ENCODE data around the gene IL27RA. TPM values are rescaled to one million over a fixed set of nuclear protein-coding genes. Genes with fewer than 3 reads are reported as not detected.
"Not testable (repeated sequence)": the region's sequence is repeated elsewhere in the genome, so short reads cannot be mapped to it uniquely, and the experiment has no call there.

The IL27RA gene
- total RNA-seq, 1 experiment from 2014 or later: 2.6 TPM

DNA sequence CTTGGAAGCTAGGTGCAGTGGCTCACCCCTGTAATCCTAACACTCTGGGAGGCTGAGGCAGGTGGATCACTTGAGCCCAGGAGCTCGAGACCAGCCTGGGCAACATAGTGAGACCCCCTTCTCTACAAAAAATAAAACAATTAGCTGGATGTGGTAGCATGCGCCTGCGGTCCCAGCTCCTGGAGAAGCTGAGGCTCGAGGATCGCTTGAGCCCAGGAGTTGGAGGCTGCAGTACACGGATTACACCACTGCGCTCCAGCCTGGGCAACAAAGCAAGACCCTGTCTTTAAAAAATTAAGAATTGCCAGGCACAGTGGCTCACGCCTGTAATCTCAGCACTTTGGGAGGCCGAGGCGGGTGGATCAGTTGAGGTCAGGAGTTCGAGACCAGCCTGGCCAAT lies 19.4 kb downstream of the IL27RA start:
- DNase-seq (ENCODE audit: low read depth, low spot score); in situ Hi-C loops (cut with HindIII; ENCODE audit: low pct_unique_long_range_greater_than_20kb, low sequenced_read_pairs): not testable (repeated sequence)

DNA sequence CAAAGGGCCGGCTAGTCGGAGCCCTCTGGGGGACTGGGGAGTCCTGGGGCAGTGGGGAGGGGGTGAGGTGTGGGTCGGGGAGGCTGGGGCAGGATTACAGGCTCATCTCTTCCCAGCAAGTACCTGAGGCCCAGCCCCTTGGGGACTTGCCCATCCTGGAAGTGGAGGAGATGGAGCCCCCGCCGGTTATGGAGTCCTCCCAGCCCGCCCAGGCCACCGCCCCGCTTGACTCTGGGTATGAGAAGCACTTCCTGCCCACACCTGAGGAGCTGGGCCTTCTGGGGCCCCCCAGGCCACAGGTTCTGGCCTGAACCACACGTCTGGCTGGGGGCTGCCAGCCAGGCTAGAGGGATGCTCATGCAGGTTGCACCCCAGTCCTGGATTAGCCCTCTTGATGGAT lies 20.4 kb downstream of the IL27RA start:
- in situ Hi-C loops (cut with HindIII; ENCODE audit: low pct_unique_long_range_greater_than_20kb, low sequenced_read_pairs): no loop called here
- no peak for DNase-seq (ENCODE audit: low read depth, low spot score)

DNA sequence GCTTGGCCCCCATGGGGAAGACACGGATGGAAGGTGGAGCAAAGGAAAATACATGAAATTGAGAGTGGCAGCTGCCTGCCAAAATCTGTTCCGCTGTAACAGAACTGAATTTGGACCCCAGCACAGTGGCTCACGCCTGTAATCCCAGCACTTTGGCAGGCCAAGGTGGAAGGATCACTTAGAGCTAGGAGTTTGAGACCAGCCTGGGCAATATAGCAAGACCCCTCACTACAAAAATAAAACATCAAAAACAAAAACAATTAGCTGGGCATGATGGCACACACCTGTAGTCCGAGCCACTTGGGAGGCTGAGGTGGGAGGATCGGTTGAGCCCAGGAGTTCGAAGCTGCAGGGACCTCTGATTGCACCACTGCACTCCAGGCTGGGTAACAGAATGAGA lies 20.9 kb downstream of the IL27RA start:
- no peak for DNase-seq (ENCODE audit: low read depth, low spot score)
- in situ Hi-C loops (cut with HindIII; ENCODE audit: low pct_unique_long_range_greater_than_20kb, low sequenced_read_pairs): no loop called here

DNA sequence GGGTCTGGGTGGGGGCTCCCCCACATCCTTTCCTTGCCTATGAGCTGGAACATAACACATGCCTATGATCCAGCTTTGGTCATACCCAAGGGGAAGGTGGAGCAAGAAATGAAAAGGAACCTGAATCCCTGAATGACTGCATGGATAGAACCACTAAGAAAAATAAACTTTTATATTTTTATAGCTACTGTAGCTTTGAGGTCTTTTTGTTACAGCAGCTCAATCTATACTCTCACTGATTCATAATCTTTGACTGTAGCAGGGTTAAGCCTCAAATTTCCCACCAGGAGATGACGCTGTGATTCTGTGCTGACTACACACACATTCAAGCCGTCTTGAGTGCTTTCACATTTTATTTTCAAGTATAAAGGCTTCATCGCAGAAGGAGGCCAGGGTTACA lies 21.5 kb downstream of the IL27RA start:
- DNase-seq (ENCODE audit: low read depth, low spot score): no peak
- in situ Hi-C loops (cut with HindIII; ENCODE audit: low pct_unique_long_range_greater_than_20kb, low sequenced_read_pairs): no loop called here

DNA sequence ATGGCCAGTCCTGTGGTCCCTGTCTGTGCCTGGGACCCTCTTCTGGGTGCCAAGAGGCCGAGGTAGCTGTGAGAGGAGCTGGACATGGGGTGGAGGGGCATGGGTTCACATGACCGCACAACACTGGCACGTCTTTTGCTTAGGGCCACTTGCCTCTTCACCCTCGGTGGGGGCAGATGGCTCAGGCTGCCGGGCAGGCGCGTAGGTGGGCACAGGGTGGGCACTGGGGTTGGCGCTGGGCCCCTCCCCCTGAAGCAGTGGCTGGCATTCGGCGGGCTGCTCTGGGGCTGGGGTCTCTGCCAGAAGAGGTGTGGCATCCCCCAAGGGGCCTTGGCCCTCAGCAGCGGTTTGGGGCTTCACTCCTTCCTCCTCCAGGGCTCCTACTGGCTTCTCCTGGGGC lies 21.9 kb downstream of the IL27RA start:
- in situ Hi-C loops (cut with HindIII; ENCODE audit: low pct_unique_long_range_greater_than_20kb, low sequenced_read_pairs): no loop called here

DNA sequence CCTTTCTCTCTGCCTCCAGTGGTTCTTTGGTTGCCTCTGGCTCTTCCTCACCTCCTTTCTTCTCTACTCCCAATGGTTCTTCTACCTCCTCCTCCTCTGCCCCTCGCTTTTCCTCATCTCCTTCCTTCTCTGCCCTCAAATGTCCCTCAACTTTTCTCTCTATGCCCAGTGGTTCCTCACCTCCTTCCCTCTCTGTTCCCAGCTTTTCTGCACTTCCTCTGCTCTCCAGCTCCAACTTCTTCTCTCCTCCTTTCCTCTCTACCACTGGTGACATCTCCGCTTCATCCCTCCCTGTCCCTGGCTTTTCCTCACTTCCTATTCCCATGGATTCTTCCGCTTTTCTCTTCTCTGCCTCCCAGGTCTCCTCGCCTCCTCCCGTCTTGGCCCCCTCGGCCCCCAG lies 22.5 kb downstream of the IL27RA start:
- in situ Hi-C loops (cut with HindIII; ENCODE audit: low pct_unique_long_range_greater_than_20kb, low sequenced_read_pairs): no loop called here
- DNase-seq (ENCODE audit: low read depth, low spot score): no peak

More for the DNA sequence above, 21.9 kb downstream of the IL27RA start:
- no peak for DNase-seq (ENCODE audit: low read depth, low spot score)

DNA sequence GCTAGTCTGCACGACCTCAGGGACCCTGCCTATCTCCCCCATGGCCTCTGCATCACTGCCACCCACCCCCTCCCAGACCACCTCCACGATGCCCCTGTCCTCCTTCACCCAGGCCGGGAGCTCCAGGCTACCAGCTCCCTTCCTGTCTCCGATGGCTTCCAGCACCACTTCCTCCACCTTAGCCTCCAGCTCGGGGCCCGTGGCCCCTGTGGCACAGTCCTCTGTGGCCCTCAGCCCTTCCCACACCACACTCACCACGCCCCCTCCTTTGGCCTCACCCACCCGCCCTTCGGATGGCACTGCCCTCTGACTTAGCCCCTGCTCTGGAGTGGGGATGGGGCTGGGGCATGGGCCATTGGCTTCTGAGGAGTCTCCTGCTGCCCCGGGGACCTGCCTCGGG lies 23.2 kb downstream of the IL27RA start:
- in situ Hi-C loops (cut with HindIII; ENCODE audit: low pct_unique_long_range_greater_than_20kb, low sequenced_read_pairs): no loop called here

DNA sequence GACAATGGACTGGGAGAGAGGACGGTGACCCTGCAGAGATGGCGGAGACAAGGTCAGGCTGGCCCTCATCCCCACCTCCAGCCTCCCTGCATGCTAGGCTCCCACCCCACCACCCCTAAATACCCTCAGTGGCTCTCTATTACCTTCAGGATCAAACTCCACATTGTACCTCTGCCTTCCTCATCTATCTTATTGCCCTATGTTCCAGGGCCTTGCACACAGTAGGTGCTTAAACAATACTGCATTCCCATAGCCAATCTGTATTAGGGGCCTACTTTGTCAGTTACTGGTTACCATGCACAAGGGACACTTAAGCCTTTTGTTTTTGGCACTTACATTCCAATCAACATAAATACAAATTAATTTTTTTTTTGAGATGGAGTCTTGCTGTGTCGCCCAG lies 23.8 kb downstream of the IL27RA start:
- DNase-seq (ENCODE audit: low read depth, low spot score): no peak
- in situ Hi-C loops (cut with HindIII; ENCODE audit: low pct_unique_long_range_greater_than_20kb, low sequenced_read_pairs): no loop called here

More for the DNA sequence above, 23.2 kb downstream of the IL27RA start:
- DNase-seq (ENCODE audit: low read depth, low spot score): no peak

DNA sequence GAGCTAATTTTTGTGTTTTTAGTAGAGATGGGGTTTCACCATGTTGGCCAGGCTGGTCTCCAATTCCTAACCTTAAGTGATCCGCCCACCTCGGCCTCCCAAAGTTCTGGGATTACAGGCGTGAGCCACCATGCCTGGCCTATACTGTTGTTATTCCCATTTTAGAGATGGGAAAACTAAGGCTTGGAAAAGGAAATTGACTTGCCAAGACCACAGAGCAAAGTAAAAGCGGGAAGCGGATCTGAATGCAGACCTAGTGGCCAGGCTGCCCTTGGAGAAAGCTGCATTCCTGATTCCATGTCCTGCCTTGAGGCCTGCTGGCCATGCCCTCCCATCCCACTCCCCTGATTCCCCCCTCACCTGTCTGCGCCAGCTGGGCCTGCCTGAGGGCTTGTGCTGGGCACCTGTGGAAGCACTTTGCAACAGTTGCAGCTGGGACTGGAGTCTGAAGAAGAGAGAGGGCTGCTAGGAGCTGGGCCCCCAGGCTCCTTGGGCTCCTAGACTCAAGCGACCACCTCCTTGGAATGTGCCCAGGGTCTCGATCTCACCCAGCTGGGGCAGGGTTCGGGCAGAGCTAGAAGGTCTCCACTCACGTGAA lies 24.6 kb downstream of the IL27RA start:
- in situ Hi-C loops (cut with HindIII; ENCODE audit: low pct_unique_long_range_greater_than_20kb, low sequenced_read_pairs): no loop called here
- no peak for DNase-seq (ENCODE audit: low read depth, low spot score)

DNA sequence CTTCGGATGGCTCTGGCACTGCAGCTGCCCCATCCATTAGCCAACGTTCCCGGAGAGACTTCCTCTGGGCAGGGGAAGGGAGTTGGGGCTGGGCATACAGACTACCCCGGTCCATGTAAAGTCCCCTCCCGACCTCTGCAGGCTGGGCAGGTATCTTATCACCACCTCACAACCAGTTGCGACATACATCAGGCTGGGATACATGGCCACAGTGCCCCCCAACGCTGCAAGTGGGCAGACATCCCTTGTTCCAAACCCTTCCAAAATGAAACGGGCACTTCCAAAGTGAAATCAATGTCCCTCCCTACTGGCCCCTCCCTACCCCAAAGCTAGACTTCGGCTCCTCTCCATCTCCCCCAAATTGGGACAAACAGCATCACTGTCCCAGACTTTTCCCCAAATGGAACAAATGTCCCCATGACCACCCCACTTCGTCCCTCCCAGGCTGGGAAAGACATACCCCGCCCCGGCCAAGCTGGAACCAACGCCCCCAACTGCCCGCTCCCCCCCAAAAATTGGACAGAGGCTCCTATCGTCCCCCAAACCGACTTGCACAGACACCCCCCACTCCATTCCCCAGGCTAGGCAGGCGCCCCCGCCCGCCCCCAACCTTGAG lies 25.3 kb downstream of the IL27RA start:
- DNase-seq (ENCODE audit: low read depth, low spot score): no peak
- in situ Hi-C loops (cut with HindIII; ENCODE audit: low pct_unique_long_range_greater_than_20kb, low sequenced_read_pairs): no loop called here

DNA sequence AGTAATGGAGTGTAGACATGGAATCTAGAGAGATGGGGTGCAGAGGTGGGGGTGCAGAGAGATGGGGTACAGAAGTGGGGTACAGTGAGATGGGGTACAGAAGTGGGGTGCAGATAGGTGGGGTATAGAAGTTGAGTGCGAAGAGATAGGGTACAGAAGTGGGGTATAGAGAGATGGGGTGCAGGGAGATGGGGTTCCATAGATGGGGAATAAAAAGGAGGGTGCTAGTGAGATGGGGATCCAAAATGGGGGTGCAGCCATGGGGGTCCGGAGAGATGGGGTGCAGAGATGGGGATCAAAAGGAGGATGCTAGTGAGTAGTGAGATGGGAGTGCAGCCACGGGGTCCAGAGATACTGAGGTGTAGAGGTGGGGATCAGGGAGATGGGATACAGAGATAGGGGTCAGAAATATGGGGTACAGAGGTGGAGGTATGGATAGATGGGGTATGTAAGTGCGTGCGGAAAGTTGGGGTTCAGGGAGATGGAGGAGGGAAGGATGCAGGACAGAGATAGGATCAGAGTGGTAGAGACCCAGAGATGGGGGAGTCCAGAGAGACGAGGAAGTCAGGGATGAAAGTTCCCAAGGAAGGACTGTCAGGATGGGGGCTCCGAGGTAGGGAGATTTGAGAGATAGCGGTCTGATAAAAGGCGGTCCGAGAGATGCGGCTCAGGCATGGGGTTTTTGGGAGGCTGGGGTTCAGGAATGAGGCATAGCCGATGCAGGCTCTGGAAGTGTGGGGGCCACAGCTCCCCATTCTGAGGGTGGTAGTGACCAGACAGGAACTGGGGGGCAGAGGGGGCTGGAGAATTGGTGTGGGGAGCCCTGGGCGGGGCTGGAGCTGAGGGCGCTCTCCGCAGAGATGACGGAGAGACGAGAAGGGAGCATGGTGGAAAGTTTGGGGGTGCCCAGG lies 26.9 kb downstream of the IL27RA start:
- in situ Hi-C loops (cut with HindIII; ENCODE audit: low pct_unique_long_range_greater_than_20kb, low sequenced_read_pairs): no loop called here
- no peak for DNase-seq (ENCODE audit: low read depth, low spot score)

DNA sequence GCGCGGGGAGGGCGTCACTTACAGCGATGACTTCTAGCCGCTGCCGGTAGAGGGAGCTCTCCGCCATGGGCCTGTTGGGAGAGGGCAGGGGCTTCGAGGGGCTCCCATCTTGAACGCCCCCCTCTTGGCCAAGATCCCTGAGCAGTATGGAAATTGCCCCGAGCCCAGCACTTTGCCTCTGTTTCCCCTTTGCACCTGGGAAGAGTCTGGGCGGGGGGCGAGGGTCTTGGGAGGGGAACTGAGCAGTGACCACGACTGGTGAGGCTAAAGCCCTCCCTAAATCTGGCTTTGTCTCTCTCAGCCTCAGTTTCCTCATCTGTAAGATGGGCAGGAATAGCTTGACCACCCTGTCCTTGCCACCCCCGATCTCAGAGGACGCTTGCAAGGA lies 27.5 kb downstream of the IL27RA start:
- in situ Hi-C loops (cut with HindIII; ENCODE audit: low pct_unique_long_range_greater_than_20kb, low sequenced_read_pairs): no loop called here
- DNase-seq (ENCODE audit: low read depth, low spot score): no peak

DNA sequence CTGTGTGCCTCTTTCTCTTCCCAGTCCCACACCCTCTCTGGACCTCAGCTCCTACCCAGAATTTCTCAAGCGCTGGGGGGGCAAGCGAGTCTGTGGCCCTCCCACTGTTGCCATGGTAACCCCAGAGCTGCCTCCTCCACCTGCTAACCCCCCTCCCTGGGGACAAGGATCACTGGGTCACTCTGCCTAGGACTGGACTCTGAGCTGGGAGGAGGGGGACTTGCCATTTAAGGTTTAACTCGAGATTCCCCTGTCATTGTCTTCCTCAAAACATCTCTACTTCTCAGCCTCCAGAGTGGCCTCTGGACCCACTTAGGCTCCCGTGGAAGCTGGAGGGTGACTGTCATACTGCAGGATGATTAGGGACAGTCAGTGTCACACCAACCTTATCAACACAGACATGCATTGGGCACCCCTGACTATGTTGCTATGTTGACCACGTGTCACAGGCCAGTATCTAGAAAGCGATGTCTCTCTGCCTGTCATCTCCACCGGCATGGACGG lies 28.1 kb downstream of the IL27RA start:
- no peak for DNase-seq (ENCODE audit: low read depth, low spot score)
- in situ Hi-C loops (cut with HindIII; ENCODE audit: low pct_unique_long_range_greater_than_20kb, low sequenced_read_pairs): no loop called here

DNA sequence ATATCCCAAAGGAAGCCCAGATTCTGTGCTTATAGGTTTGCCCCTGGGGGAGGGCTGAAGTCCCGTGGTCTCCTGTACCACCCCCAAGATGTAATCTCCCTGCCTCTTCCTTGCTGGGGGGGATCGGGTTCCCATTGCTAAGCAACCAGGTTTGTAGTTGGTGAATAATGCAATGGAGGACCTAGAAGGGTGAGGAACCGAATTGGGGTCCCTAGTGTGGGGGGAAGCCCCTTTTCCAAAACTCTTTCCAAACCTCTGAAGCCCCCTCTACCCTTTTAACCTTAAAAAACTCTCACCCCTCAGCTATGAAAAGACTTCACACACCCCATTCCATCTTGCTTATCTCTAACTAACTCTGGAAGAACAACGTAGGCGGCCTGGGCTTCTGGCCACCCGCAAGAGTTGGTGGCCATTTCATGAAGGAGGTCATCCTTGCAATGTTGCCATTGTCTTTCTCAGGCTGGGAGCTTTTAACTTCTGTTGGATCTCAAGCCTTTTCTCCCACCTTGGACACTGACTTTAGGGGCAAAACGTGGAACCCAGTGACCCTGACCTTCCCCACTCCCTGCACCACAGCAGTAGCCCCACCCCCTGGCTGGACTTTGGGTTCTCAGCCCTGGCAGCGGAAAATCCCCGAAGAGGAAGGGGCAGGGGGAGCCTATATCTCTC lies 29.7 kb downstream of the IL27RA start:
- in situ Hi-C loops (cut with HindIII; ENCODE audit: low pct_unique_long_range_greater_than_20kb, low sequenced_read_pairs): no loop called here

DNA sequence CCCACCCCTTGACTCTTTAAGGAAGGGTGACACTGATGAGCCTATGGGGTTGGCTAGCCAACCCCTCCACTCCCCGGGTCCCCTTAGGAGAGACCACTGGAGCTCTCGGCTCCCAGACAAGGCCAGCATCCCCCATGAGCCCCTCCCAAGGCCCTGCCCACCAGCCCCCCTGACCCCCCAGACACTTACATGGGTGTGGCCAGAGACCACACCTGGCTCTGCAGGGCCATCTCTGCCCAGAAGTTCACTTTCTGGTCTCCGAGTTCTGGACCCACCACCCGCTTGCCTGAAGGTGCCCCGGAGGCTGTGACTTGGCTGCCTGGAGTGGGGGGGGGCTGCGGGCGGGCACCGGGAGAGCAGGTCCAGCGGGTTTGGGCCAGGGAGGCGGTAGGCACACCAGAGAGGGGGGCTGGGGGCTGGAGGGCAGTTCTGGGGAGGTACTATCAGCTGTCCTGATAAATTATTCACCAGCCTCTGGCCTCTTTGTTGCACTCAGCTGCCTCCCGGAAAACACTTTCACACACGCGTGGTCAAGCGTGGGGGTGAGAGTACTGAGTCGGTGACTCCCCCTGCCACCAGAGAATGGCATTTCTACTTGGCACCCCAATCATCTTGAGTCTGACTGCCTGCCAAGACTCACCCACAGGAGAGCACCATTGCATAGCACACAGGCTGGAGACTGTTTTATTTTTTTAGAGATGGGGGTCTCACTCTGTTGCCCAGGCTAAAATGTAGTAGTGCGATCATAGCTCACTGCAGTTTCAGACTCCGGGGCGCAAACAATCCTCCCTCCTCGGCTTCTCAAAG lies 30.4 kb downstream of the IL27RA start, which contains the start of gene PALM3:
Gene PALM3, minus strand, starts transcription at position 326 of the 807 bp plus-strand sequence. Its CDS starts 96 bp downstream, at position 230.
- no peak for DNase-seq (ENCODE audit: low read depth, low spot score)
- in situ Hi-C loops (cut with HindIII; ENCODE audit: low pct_unique_long_range_greater_than_20kb, low sequenced_read_pairs): no loop called here

More for the DNA sequence above, 29.7 kb downstream of the IL27RA start:
- no peak for DNase-seq (ENCODE audit: low read depth, low spot score)

DNA sequence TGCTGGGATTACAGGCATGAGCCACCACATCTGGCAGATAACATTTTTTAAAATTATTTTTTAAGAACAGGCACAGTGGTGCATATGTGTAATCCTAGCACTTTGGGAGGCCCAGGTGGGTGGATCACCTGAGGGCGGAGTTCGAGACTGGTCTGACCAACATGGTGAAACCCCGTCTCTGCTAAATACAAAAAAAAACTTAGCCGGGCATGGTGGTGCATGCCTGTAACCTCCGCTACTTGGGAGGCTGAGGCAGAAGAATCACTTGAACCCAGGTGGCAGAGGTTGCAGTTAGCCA lies 30.9 kb downstream of the IL27RA start:
- no peak for DNase-seq (ENCODE audit: low read depth, low spot score)
- in situ Hi-C loops (cut with HindIII; ENCODE audit: low pct_unique_long_range_greater_than_20kb, low sequenced_read_pairs): no loop called here

DNA sequence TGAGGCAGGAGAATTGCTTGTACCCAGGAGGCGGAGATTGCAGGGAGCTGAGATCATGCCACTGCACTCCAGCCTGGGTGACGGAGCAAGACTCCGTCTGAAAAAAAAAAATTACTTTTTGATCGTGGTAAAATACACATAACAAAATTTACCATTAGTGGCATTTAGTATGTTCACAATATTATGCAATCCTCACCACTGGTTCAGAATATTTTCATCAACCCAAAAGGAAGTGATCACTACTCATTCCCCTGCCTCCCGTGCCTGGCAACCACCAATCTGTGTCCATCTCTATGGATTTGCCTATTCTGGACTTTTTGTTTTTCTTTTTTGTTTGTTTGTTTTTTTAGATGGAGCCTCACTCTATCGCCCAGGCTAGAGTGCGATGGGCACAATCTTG lies 31.5 kb downstream of the IL27RA start:
- DNase-seq (ENCODE audit: low read depth, low spot score): no peak
- in situ Hi-C loops (cut with HindIII; ENCODE audit: low pct_unique_long_range_greater_than_20kb, low sequenced_read_pairs): no loop called here

Measured in SK-MEL-5 (cell line).